NCI-H1048 (cell line): ENCODE results near the gene PPP1R3F.

Experiments used
- DNase-seq: peaks from one replicate; lab custom pipeline; 2025; lab: John Stamatoyannopoulos, UW

The PPP1R3F gene

DNA sequence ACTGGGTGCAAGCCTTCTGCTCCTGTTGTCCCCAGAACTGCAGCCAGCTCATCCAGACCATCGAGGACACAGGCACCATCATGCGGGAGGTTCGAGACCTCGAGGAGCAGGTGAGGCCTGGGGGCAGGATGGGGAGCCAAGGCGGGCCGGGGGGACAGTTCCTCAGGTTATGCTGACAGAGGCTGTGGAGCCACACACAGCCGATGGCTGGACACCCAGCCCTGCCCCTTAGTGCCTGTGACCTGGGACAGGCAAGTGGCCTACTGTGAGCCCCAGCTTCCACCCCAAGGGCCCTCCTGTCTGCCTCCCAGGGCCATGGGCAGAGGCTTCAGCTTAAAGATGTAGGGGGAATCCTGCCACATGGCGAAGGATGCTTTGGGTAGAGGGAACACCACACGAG lies 20.0 kb upstream of the PPP1R3F start:
- DNase-seq = no peak

- DNase-seq = no peak
Measured at GRCh38 chrX:49250066-49250465, 19.5 kb upstream of the PPP1R3F start.

- no peak for DNase-seq
Measured at GRCh38 chrX:49250578-49250977, 19.0 kb upstream of the PPP1R3F start.

- DNase-seq = no peak
Measured at GRCh38 chrX:49251325-49251724, 18.3 kb upstream of the PPP1R3F start.

GRCh38 chrX:49254639-49255038 lies 15.0 kb upstream of the PPP1R3F start:
- no peak for DNase-seq

DNA sequence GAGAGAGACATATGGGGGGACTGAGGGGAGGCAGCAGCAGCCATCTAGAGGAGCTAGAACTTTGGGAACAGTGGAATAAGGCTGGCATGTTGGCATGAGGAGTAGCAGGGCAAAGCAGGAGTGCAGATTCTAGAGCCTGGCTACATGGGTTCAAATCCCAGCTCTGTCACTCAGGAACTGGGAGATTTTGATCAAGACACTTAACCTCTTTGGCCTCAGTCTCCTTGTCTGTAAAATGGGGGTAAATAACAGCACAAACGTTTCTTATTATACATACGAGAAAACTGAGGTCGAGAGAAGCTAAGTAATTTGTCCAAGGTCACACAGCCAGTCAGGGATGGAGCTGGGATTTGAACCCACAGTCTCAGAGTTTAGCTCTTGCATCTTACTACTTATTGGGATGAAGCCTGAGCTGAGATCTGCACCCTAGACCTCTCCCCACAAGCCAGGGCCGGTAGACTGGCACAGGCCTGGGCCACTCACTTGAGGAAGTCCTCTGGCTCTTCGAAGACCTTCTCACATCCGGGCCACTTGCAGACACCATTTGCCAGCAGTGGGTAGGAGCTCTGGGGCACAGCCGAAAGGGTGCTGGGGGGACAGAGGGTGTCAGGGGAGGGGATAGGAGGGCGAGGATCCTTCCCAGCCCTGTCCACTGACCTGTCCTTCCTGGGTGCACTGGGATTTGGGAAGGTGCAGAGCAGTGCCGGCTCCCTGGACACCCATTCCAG lies 13.2 kb upstream of the PPP1R3F start:
- no peak for DNase-seq

DNA sequence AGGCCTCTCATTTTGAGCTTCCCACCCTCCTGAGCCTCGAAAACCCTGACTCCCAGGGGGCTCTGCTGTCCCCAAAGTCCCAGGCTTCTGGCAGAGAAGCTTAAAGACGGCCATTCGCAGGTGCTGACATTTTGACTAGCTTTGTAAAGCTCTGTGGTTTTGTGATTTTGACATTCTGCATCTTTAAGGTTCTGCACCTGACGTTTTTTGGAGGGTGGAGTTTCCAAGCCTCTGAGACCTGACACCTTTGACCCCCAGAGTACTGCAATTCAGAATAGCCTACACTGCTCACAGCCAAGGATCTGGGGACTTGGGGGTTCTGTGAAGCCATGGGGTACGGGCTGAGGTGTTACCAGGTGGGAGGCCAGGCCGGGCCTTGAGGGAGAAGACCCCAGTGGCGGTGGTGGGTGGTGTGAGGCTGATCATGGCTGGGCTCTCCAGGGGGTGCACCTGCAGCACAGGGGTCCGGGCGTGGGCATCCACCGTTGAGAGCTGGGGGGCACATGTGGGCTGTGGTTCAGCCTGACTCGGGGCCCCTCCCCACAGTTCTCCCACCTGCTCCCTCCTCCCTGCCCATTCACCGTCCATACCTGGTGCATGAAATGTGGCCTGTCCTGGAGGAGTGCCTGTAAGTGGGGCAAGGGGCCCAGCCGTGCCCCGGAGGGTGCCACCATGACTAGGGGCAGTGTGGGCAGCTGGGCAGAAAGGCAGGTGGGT lies 12.4 kb upstream of the PPP1R3F start:
- no peak for DNase-seq

GRCh38 chrX:49257846-49258748 lies 11.5 kb upstream of the PPP1R3F start:
- no peak for DNase-seq

DNA sequence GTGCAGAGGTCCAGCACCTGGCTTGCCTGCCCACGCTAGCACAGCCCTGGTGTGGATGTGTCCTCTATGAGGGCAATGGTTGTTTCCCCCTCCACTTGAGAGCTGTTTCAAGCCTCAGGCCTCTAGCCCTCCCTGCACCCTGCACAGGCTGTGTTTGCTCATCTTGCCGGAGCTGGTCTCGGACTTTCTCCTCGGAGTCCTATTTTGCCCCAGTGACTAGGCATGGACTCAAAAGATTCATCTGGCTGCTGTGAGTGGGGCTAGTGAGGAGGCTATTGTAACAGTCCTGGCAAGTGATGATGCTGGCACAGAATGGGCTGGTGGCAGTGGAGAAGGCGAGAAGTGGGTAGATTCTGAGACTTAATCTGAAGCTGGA lies 10.9 kb upstream of the PPP1R3F start:
- DNase-seq = no peak

DNA sequence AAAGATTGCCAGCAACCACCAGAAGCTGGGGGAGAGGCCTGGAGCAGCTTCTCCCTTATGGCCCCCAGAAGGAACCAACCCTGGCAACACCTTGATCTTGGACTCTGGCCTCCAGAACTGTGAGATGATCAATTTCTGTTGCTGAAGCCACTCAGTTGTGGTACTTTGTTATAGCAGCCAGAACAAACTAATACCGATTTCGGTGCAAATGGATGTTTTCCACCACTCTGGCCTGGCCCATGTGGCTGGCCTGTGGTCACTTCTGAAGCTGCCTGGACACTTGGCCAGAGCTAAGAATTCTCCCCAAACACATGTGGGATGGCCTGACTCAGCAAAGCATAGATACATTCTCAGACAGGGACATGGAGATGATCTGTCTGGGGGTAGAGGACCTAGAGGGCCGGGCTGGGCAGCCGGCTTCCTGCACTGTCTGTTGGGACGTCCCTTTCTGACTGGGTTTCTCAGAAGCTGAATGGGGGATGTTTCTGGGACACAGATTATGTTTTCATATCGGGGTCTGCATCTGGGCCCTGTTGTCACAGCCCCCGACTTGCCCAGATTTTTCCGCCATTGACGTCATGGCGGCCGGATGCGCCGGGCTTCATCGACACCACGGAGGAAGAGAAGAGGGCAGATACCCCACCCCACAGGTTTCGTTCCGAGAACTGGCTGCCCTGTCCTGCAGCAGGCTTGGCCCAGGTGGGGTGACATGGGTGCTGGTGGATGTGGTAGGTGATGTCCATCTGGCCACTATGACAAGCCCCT lies 9.2 kb upstream of the PPP1R3F start:
- no peak for DNase-seq

- DNase-seq = no peak
Measured at GRCh38 chrX:49262603-49263002, 7.0 kb upstream of the PPP1R3F start.

- DNase-seq = no peak
Measured at GRCh38 chrX:49263631-49264030, 6.0 kb upstream of the PPP1R3F start.

- no peak for DNase-seq
Measured at GRCh38 chrX:49264460-49264859, 5.1 kb upstream of the PPP1R3F start, which contains the start of gene FOXP3. Gene FOXP3 (minus strand): TSS chrX:49264710. CDS start chrX:49258505, 6,205 bp downstream.

GRCh38 chrX:49266523-49267445 lies 2.8 kb upstream of the PPP1R3F start:
- DNase-seq = no peak

GRCh38 chrX:49268702-49269009 lies 937 bp upstream of the PPP1R3F start:
- no peak for DNase-seq

DNA sequence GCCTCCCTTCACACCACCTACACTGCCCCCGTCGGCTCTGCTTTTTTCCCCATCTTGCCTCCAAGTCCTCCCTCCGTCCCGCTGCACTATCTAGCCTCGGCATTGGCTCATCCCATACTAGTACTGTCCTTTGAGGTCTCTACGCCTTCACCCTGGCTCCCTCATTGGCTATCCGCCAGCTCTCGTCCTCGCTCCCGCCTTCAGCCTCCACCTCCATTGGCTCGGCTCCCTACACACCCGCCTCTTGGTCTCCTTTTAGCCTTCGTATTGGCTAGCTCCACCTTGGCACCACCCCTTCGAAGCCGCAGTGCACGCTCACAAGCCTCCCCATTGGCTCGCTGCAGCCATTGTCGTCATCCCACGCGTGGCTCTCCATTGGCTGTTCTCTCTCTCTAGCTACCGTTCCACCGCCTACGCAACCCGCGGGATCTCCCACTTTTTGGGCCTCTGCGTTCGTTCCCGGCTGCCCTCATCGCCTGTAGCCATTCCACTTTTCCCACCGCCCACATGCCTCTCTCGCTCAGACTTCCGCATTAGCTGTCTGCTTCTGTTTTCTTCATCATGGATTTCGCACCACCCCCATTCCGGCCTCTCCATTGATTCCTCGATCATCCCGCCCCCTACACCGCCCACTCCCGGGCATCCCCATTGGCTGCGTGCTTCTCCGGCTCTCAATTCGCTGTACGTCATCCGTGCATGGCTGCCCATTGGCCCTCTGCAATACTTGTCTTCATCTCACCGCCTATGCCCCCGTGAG lies 405 bp upstream of the PPP1R3F start:
- peak; percentile 88 for DNase-seq

DNA sequence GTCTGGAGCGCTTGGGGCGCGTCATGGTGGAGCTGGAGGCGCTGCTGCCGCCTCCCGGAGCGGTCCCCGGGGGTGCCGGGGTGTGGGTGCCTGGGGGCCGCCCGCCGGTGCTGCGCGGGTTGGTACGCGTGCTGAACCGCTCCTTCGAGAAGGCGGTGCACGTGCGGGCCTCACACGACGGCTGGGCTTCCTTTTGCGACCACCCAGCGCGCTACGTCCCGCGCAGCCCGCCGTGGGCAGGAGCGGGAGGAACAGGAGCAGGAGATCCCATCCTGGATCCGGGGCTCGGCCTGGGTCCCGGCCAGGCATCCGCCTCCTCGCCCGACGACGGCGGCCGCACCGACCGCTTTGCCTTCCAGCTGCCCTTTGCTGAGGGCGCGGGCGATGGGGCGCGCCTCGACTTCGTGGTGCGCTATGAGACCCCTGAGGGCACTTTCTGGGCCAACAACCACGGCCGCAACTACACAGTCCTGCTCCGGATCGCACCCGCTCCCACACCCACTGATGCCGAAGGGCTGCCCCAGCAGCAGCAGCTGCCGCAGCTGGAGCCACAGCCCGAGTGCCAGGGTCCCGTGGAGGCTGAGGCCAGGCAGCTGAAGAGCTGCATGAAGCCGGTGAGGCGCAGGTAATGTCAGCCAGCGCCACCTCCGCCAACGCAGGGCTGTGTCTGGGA lies 792 bp downstream of the PPP1R3F start:
- no peak for DNase-seq

DNA sequence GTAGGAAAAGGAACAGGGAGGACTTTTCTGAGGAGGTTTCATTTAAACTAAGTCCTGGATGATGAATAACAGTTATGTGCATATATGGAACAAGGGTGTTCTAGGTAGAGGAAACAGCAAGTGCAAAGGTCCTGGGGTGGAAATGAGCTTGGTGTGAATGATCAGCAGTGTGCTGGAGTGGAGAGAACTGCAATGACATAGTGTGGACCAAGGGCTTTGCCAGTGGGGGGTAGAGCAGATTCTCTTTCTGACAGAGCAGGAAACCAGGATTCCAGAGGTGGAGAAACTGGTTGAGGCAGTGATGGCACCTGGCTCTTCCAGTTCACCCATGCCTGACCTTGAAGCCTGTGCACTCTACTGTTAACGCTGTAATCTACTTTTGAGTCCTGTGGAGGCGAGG lies 1.7 kb downstream of the PPP1R3F start:
- DNase-seq = no peak

GRCh38 chrX:49272421-49272820 lies 2.8 kb downstream of the PPP1R3F start:
- DNase-seq = no peak
